SK-N-SH (cell line): Measurements from ENCODE around the gene OSBPL2. TPM values are rescaled to one million over a fixed set of nuclear protein-coding genes. Genes with fewer than 3 reads are reported as not detected.

Experiments used
- CTCF ChIA-PET: fragments of 300-600, 350-600 bp; formaldehyde crosslinking; extraction: SDS; loops from one replicate; lab custom pipeline; 2021; lab: Yijun Ruan, JAX
- POLR2A ChIA-PET: fragments of 350-600 bp; sonication (Branson Sonifier 250); formaldehyde crosslinking; extraction: SDS; loops from one replicate; lab custom pipeline; 2020; ENCODE audit warnings: antibody characterized with exemption, inconsistent platforms; lab: Yijun Ruan, JAX
- DNase-seq: peaks from one replicate; pipeline ENCODE4 v3.0.0; 2012
- H2AFZ ChIP-seq: fragments of 200-600 bp; sonication (generic); 2 replicates; pipeline ENCODE4 v1.8.1; 2016; ENCODE audit warnings: antibody characterized with exemption, mild to moderate bottlenecking, low read depth
- H3F3A ChIP-seq: fragments of 200-600 bp; sonication (generic); replicated peaks from 2 replicates; pipeline ENCODE3; 2016; ENCODE audit warnings: antibody characterized with exemption, mild to moderate bottlenecking; ENCODE audit not compliant: insufficient read depth
- H3K27ac ChIP-seq, 2 experiments: fragments of 200-500 bp in 1 of 2; fragments of 200-600 bp in 1 of 2; sonication (Bioruptor generic) in 1 of 2; sonication (generic), shearing (Covaris generic) in 1 of 2; 2 replicates each; pipeline versions ENCODE4 v1.5.1 to v1.6.1; 2014 to 2016; ENCODE audit warnings: low read depth in 2 of 2, inconsistent platforms in 1 of 2, low read length in 1 of 2, mild to moderate bottlenecking in 1 of 2, mixed read lengths in 1 of 2
- H3K27me3 ChIP-seq: fragments of 200-600 bp; sonication (generic), shearing (Covaris generic); 2 replicates; pipeline ENCODE4 v1.6.1; 2016; ENCODE audit warnings: mixed run types; ENCODE audit not compliant: insufficient read depth
- H3K36me3 ChIP-seq, 2 experiments: fragments of 200-500 bp in 1 of 2; fragments of 200-600 bp in 1 of 2; sonication (Bioruptor generic) in 1 of 2; sonication (generic) in 1 of 2; replicated peaks in 1 of 2; 2 replicates each; pipeline versions ENCODE3 to v1.5.1; 2014 to 2016; ENCODE audit warnings: low read length in 1 of 2, mild to moderate bottlenecking in 1 of 2; ENCODE audit not compliant: insufficient read depth in 2 of 2, control insufficient read depth in 1 of 2
- H3K4me1 ChIP-seq, 2 experiments: fragments of 200-500 bp in 1 of 2; fragments of 200-600 bp in 1 of 2; sonication (Bioruptor generic) in 1 of 2; sonication (generic), shearing (Covaris generic) in 1 of 2; 2 replicates each; pipeline versions ENCODE4 v1.5.1 to v1.6.1; 2014 to 2016; ENCODE audit warnings: low read depth in 1 of 2, low read length in 1 of 2, mixed run types in 1 of 2; ENCODE audit not compliant: insufficient read depth in 2 of 2, control insufficient read depth in 1 of 2
- H3K4me2 ChIP-seq: fragments of 200-600 bp; sonication (generic), shearing (Covaris generic); 2 replicates; pipeline ENCODE4 v1.6.1; 2017; ENCODE audit warnings: mixed run types
- H3K4me3 ChIP-seq, 2 experiments: fragments of 200-500 bp in 1 of 2; fragments of 200-600 bp in 1 of 2; sonication (Bioruptor generic) in 1 of 2; sonication (generic), shearing (Covaris generic) in 1 of 2; 2 replicates each; pipeline versions ENCODE4 v1.5.1 to v1.8.1; 2014 to 2016; ENCODE audit warnings: low read depth in 2 of 2, inconsistent platforms in 1 of 2, low read length in 1 of 2, mild to moderate bottlenecking in 1 of 2, mixed read lengths in 1 of 2, moderate library complexity in 1 of 2
- H3K79me2 ChIP-seq: fragments of 200-600 bp; sonication (generic); 2 replicates; pipeline ENCODE4 v1.8.1; 2017; ENCODE audit warnings: mild to moderate bottlenecking; ENCODE audit not compliant: insufficient read depth
- H3K9ac ChIP-seq: fragments of 200-600 bp; sonication (generic); 2 replicates; pipeline ENCODE4 v1.6.1; 2017; ENCODE audit warnings: mixed run types
- H3K9me2 ChIP-seq: fragments of 200-600 bp; sonication (generic); 2 replicates; pipeline ENCODE4 v1.6.1; 2017; ENCODE audit warnings: mixed run types
- H3K9me3 ChIP-seq: fragments of 200-600 bp; sonication (generic); 2 replicates; pipeline ENCODE4 v1.6.1; 2017; ENCODE audit warnings: mixed run types, mild to moderate bottlenecking, moderate library complexity
- H4K20me1 ChIP-seq: fragments of 200-600 bp; sonication (generic); 2 replicates; pipeline ENCODE4 v1.6.1; 2017; ENCODE audit warnings: mild to moderate bottlenecking, mixed run types; ENCODE audit not compliant: insufficient read depth
- CHD2 ChIP-seq: fragments of 150-350 bp; IDR thresholded peaks from 2 replicates; pipeline ENCODE4 v1.6.1; 2018; ENCODE audit warnings: low read length; ENCODE audit not compliant: partially characterized antibody
- FOSL2 ChIP-seq: IDR thresholded peaks from 2 replicates; pipeline ENCODE4 v1.4.0; 2012; ENCODE audit warnings: low read depth, mild to moderate bottlenecking, moderate library complexity, borderline replicate concordance
- FOXJ3 ChIP-seq: sonication (generic); formaldehyde crosslinking; IDR thresholded peaks from 2 replicates; pipeline ENCODE4 v1.5.1; 2020; ENCODE audit warnings: mild to moderate bottlenecking, missing genetic modification reagents
- FOXM1 ChIP-seq: IDR thresholded peaks from 2 replicates; pipeline ENCODE4 v1.4.0; 2012; ENCODE audit warnings: low read depth, mild to moderate bottlenecking
- GABPA ChIP-seq: IDR thresholded peaks from 2 replicates; pipeline ENCODE4 v1.4.0; 2012; ENCODE audit warnings: low read depth, mild to moderate bottlenecking
- JUND ChIP-seq: IDR thresholded peaks from 2 replicates; pipeline ENCODE4 v1.4.0; 2012
- MEF2A ChIP-seq: IDR thresholded peaks from 2 replicates; pipeline ENCODE4 v1.4.0; 2012; ENCODE audit warnings: low read depth, borderline replicate concordance
- MXI1 ChIP-seq: IDR thresholded peaks from 2 replicates; pipeline ENCODE4 v1.6.1; 2012; ENCODE audit warnings: mild to moderate bottlenecking, low read depth, low read length, improper control_type of control experiment
- NFIC ChIP-seq: IDR thresholded peaks from 2 replicates; pipeline ENCODE4 v1.4.0; 2012; ENCODE audit warnings: borderline replicate concordance
- NRF1 ChIP-seq: IDR thresholded peaks from 2 replicates; pipeline ENCODE4 v1.6.1; 2012; ENCODE audit warnings: low read depth, mild to moderate bottlenecking, low read length
- POLR2AphosphoS5 ChIP-seq: IDR thresholded peaks from 2 replicates; pipeline ENCODE4 v1.6.1; 2012; ENCODE audit warnings: low read depth, low read length
- SMC3 ChIP-seq: IDR thresholded peaks from 2 replicates; pipeline ENCODE4 v1.6.1; 2012; ENCODE audit warnings: low read depth, low read length, improper control_type of control experiment
- TAF1 ChIP-seq: IDR thresholded peaks from 2 replicates; pipeline ENCODE4 v1.6.1; 2012; ENCODE audit warnings: low read depth, mild to moderate bottlenecking, low read length, moderate library complexity, borderline replicate concordance
- TCF12 ChIP-seq: IDR thresholded peaks from 2 replicates; pipeline ENCODE4 v1.4.0; 2012
- WGBS: methylation state at CpG from one replicate; pipeline ENCODE4 v1.1.6; 2017; ENCODE audit warnings: low lambda C conversion rate; 5-methylcytosine and 5-hydroxymethylcytosine counted together
- polyA plus RNA-seq, 3 experiments: library from polyadenylated mRNA; depleted of rRNA; stranded (reverse); fragments of >200 nt; gene quantifications; 2 replicates each; pipeline ENCODE4 v1.2.3, GENCODE V29; 2012
- TF ChIP-seq, protein P1 (sequence below): IDR thresholded peaks from 2 replicates; pipeline ENCODE4 v1.4.0; 2012; ENCODE audit warnings: low read depth
- TF ChIP-seq, protein P2 (sequence below): fragments of 150-350 bp; IDR thresholded peaks from 2 replicates; pipeline ENCODE4 v1.6.1; 2017; ENCODE audit warnings: antibody characterized with exemption, low read length, low read depth, borderline replicate concordance
- TF ChIP-seq, protein P3 (sequence below): IDR thresholded peaks from 2 replicates; pipeline ENCODE4 v1.4.0; 2012; ENCODE audit warnings: low read depth, borderline replicate concordance
- TF ChIP-seq, protein P4 (sequence below): IDR thresholded peaks from 2 replicates; pipeline ENCODE4 v1.6.1; 2012; ENCODE audit warnings: mild to moderate bottlenecking, low read depth, low read length, moderate library complexity
- TF ChIP-seq, protein P5 (sequence below): IDR thresholded peaks from 2 replicates; pipeline ENCODE4; 2012

OSBPL2 gene
- polyA plus RNA-seq, 1 of the 3 experiments (the other 2 are of a cell fraction), result 17.7 TPM

DNA sequence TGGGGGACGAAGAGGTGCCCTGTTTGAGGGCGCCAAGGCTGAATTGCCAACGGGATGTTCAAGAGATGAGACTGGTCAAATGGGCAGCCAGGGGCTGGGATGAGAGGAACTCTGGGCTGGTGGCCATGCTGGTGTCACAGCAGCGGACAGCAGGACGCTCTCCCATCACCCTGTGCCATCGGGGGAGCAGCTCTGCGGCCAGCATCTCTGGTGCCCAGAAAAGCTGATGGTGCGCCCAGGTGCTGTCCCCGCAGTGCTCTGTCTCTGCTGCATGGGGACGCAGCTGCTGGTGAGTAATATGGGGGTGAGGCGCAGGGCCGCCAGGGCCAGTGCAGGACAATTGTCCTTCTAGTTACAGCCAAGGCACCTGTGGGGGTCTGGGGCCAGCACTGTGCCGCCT lies 13.3 kb upstream of the OSBPL2 start:
- Histone ChIP-seq H3K79me2 (no peaks in the 10 kb centered on the region), H3K9ac (no peak overlapping the region), H3K36me3 (no peaks in the 10 kb centered on the region), H3K4me1 (peaks cover 0 to 12% of the 10 kb centered on the region in 2 experiments; a peak in 1 of 4 replicates), H3K4me2 (no peak overlapping the region), H3F3A (peaks cover 7% of the 10 kb centered on the region), H3K9me2 (no peaks in the 10 kb centered on the region), H3K27me3 (peaks cover 30% of the 10 kb centered on the region), H3K9me3 (no peaks in the 10 kb centered on the region), H2AFZ (no peak overlapping the region), H4K20me1 (0 out of 2 replicates have a peak, but pooled peaks cover 8% of the 10 kb centered on the region), H3K27ac (no peak overlapping the region), H3K4me3 (no peak overlapping the region)
- POLR2A ChIA-PET, result no interaction called here
- no peak for DNase-seq
- CTCF ChIA-PET, result interaction anchor here (1.1 to 1.2 kb wide), 2 partner anchors 81 to 157 kb away, joined by 3 read pairs; no protein-coding TSS in a partner anchor
- WGBS, result 66% methylated on average over 4 of the region's 13 CpGs
- no peak for TF ChIP-seq FOXM1
- TF ChIP-seq, all 33 proteins: peak for 0

DNA sequence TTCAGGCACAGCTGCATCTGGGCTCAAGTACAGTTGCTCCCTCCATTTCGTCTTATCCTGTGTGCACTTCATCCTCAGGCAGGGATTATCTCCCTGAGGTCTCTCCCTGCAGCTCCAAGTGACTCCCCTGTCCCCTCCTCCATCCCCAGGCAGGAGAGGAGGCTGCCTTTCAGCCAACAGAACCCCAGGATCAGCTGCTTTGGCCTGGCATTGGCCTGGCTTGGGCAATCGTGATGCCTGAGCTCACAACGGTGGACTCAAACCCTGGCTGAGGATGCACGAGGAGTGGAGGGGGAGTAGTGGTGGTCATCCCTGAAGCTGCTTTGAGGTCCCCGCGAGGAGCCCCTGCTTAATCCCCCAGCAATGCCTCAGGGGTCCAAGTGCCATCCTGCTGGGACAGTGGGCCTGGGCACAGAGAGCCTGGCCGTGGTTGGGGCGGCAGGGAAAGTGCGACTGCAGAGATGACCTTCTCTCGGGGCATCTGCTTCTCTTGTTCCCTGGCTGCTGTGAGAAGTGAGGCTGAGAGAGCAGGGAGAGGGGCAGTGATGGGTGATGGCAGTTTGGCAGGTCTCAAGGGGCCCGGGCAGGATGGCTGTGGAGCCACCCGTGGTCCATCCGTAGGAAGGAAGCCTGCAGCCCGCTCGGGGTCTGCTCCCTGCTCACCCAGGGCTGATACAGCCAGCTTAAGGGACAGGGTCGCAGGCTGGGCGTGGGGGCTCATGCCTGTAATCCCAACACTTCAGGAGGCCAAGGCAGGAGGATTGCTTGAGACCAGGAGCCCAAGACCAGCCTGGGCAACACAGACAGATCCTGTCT lies 12.3 kb upstream of the OSBPL2 start:
- Histone ChIP-seq H3K4me2 (no peak overlapping the region), H3K4me1 (peaks cover 0 to 7% of the 10 kb centered on the region in 2 experiments; a peak in 1 of 4 replicates), H3K79me2 (no peaks in the 10 kb centered on the region), H3K9me2 (no peaks in the 10 kb centered on the region), H4K20me1 (0 out of 2 replicates have a peak, but pooled peaks cover under 1% of the 10 kb centered on the region), H3K9me3 (no peaks in the 10 kb centered on the region), H2AFZ (no peak overlapping the region), H3K36me3 (no peaks in the 10 kb centered on the region), H3K4me3 (no peak overlapping the region), H3K9ac (no peak overlapping the region), H3K27ac (no peak overlapping the region), H3F3A (peaks cover 7% of the 10 kb centered on the region), H3K27me3 (peaks cover 24% of the 10 kb centered on the region)
- WGBS, result 53% methylated on average over 16 of the region's 17 CpGs
- ChIA-PET POLR2A (no interaction called here), CTCF (interaction anchor here (0.9 to 1.7 kb wide), 4 partner anchors 10 to 257 kb away, joined by 3 to 6 read pairs (median 3); no protein-coding TSS in a partner anchor)
- no peak for DNase-seq
- TF ChIP-seq CHD2 (no peak), TCF12 (no peak), FOXM1 (no peak), FOSL2 (no peak), SMC3 (no peak), MXI1 (no peak), GABPA (no peak), JUND (no peak), NRF1 (no peak), FOXJ3 (CRISPR knock-in tag) (no peak), POLR2AphosphoS5 (no peak), NFIC (no peak), TAF1 (no peak), MEF2A (no peak)
- TF ChIP-seq, protein P1, sequence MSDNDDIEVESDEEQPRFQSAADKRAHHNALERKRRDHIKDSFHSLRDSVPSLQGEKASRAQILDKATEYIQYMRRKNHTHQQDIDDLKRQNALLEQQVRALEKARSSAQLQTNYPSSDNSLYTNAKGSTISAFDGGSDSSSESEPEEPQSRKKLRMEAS, result no peak
- TF ChIP-seq, protein P2, sequence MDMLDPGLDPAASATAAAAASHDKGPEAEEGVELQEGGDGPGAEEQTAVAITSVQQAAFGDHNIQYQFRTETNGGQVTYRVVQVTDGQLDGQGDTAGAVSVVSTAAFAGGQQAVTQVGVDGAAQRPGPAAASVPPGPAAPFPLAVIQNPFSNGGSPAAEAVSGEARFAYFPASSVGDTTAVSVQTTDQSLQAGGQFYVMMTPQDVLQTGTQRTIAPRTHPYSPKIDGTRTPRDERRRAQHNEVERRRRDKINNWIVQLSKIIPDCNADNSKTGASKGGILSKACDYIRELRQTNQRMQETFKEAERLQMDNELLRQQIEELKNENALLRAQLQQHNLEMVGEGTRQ, result no peak
- TF ChIP-seq, protein P3, sequence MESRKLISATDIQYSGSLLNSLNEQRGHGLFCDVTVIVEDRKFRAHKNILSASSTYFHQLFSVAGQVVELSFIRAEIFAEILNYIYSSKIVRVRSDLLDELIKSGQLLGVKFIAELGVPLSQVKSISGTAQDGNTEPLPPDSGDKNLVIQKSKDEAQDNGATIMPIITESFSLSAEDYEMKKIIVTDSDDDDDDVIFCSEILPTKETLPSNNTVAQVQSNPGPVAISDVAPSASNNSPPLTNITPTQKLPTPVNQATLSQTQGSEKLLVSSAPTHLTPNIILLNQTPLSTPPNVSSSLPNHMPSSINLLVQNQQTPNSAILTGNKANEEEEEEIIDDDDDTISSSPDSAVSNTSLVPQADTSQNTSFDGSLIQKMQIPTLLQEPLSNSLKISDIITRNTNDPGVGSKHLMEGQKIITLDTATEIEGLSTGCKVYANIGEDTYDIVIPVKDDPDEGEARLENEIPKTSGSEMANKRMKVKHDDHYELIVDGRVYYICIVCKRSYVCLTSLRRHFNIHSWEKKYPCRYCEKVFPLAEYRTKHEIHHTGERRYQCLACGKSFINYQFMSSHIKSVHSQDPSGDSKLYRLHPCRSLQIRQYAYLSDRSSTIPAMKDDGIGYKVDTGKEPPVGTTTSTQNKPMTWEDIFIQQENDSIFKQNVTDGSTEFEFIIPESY, result no peak
- TF ChIP-seq, protein P4, sequence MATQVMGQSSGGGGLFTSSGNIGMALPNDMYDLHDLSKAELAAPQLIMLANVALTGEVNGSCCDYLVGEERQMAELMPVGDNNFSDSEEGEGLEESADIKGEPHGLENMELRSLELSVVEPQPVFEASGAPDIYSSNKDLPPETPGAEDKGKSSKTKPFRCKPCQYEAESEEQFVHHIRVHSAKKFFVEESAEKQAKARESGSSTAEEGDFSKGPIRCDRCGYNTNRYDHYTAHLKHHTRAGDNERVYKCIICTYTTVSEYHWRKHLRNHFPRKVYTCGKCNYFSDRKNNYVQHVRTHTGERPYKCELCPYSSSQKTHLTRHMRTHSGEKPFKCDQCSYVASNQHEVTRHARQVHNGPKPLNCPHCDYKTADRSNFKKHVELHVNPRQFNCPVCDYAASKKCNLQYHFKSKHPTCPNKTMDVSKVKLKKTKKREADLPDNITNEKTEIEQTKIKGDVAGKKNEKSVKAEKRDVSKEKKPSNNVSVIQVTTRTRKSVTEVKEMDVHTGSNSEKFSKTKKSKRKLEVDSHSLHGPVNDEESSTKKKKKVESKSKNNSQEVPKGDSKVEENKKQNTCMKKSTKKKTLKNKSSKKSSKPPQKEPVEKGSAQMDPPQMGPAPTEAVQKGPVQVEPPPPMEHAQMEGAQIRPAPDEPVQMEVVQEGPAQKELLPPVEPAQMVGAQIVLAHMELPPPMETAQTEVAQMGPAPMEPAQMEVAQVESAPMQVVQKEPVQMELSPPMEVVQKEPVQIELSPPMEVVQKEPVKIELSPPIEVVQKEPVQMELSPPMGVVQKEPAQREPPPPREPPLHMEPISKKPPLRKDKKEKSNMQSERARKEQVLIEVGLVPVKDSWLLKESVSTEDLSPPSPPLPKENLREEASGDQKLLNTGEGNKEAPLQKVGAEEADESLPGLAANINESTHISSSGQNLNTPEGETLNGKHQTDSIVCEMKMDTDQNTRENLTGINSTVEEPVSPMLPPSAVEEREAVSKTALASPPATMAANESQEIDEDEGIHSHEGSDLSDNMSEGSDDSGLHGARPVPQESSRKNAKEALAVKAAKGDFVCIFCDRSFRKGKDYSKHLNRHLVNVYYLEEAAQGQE, result no peak
- TF ChIP-seq, protein P5, sequence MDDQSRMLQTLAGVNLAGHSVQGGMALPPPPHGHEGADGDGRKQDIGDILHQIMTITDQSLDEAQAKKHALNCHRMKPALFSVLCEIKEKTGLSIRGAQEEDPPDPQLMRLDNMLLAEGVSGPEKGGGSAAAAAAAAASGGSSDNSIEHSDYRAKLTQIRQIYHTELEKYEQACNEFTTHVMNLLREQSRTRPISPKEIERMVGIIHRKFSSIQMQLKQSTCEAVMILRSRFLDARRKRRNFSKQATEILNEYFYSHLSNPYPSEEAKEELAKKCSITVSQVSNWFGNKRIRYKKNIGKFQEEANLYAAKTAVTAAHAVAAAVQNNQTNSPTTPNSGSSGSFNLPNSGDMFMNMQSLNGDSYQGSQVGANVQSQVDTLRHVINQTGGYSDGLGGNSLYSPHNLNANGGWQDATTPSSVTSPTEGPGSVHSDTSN, result no peak
